K562 (cell line): ENCODE data around the gene TAX1BP1. TPM values are rescaled to one million over a fixed set of nuclear protein-coding genes. Genes with fewer than 3 reads are reported as not detected.
A peak's percentile ranks its signal among the peaks of the same experiment; 100 is the strongest.

Experiments used
- ATAC-seq: fragments of 200-7000 bp; cut with Tn5 transposase; 3 replicates; pipeline ENCODE4 v1.9.1; 2020; ENCODE audit warnings: moderate library complexity
- BruUV-seq: library from RNA; stranded (reverse); fragments of 400-500 nt; replicated peaks from 2 replicates; lab custom pipeline; 2021; lab: Mats Ljungman, UMichigan
- CTCF ChIA-PET: fragments of 300-600 bp; formaldehyde crosslinking; extraction: SDS; loops from one replicate; lab custom pipeline; 2021; ENCODE audit warnings: low intra/inter-chr PET ratio; lab: Yijun Ruan, JAX
- POLR2A ChIA-PET: fragments of 300-600, 350-650 bp; sonication (Branson Sonifier 250); formaldehyde crosslinking; extraction: SDS; loops from one replicate; lab custom pipeline; 2021; ENCODE audit warnings: antibody characterized with exemption, inconsistent platforms; lab: Yijun Ruan, JAX
- DNase-seq, 4 experiments: peaks; one replicate each; pipeline versions ENCODE4 v3.0.0 to v3.0.0-alpha.2; 2011 to 2018; ENCODE audit warnings: low spot score in 3 of 4, mixed read lengths in 3 of 4; ENCODE audit errors: extremely low read depth in 1 of 4
- FAIRE-seq: peaks from 2 replicates; lab custom pipeline; 2011; peaks lifted over from hg19 to GRCh38; lab: Jason Lieb, UNC
- H2AFZ ChIP-seq: 2 replicates; pipeline ENCODE4 v1.6.0; 2011; ENCODE audit warnings: low read depth, low read length, control low read depth, inconsistent platforms
- H3K27ac ChIP-seq: fragments of 200-600 bp; 3 replicates; pipeline ENCODE4 v1.8.0; 2011; ENCODE audit warnings: low read depth, mild to moderate bottlenecking, control low read depth, inconsistent platforms, low read length, moderate library complexity, mixed read lengths; ENCODE audit errors: extremely low read depth
- H3K27me3 ChIP-seq, 2 experiments: fragments of 300-600 bp in 1 of 2; 2 replicates in 1 of 2; 3 replicates in 1 of 2; pipeline versions ENCODE4 v1.6.0 to v1.8.0; 2011; ENCODE audit warnings: inconsistent platforms in 2 of 2, low read length in 2 of 2, mild to moderate bottlenecking in 1 of 2, mixed read lengths in 1 of 2, moderate library complexity in 1 of 2; ENCODE audit not compliant: control insufficient read depth in 2 of 2, insufficient read depth in 2 of 2
- H3K36me3 ChIP-seq: fragments of 300-600 bp; 3 replicates; pipeline ENCODE4 v1.8.0; 2011; ENCODE audit warnings: mild to moderate bottlenecking, low read length, inconsistent platforms; ENCODE audit not compliant: control insufficient read depth, insufficient read depth
- H3K4me1 ChIP-seq, 2 experiments: fragments of 200-600 bp in 1 of 2; replicated peaks in 1 of 2; 2 replicates in 1 of 2; 3 replicates in 1 of 2; pipeline versions ENCODE4 v1.5.1 to v1.8.0; 2011; ENCODE audit warnings: inconsistent platforms in 2 of 2, low read length in 2 of 2, mild to moderate bottlenecking in 1 of 2, mixed read lengths in 1 of 2, moderate library complexity in 1 of 2; ENCODE audit not compliant: control insufficient read depth in 2 of 2, insufficient read depth in 2 of 2
- H3K4me2 ChIP-seq: 2 replicates; pipeline ENCODE4 v1.6.1; 2011; ENCODE audit warnings: low read length, control low read depth, inconsistent platforms, mixed read lengths; ENCODE audit not compliant: insufficient read depth
- H3K4me3 ChIP-seq: fragments of 200-600 bp; sonication (generic), shearing (Covaris generic); 2 replicates; pipeline ENCODE4 v1.5.1; 2016; ENCODE audit warnings: control low read depth, inconsistent platforms
- H3K79me2 ChIP-seq: fragments of 200-600 bp; 3 replicates; pipeline ENCODE4 v1.8.0; 2011; ENCODE audit warnings: low read length, inconsistent platforms; ENCODE audit not compliant: control insufficient read depth, insufficient read depth
- H3K9ac ChIP-seq, 2 experiments: 2 replicates each; pipeline versions ENCODE4 v1.6.0 to v1.6.1; 2011; ENCODE audit warnings: low read depth in 2 of 2, low read length in 2 of 2, control low read depth in 1 of 2, inconsistent platforms in 1 of 2, mild to moderate bottlenecking in 1 of 2, mixed read lengths in 1 of 2; ENCODE audit not compliant: insufficient read depth in 1 of 2
- H3K9me1 ChIP-seq: one replicate; pipeline ENCODE4 v1.6.0; 2011; ENCODE audit warnings: inconsistent platforms, mild to moderate bottlenecking, low read length, moderate library complexity; ENCODE audit not compliant: control insufficient read depth, insufficient read depth
- H3K9me3 ChIP-seq: replicated peaks from 2 replicates; pipeline ENCODE4 v1.5.1; 2011; ENCODE audit warnings: low read depth, low read length, inconsistent platforms; ENCODE audit not compliant: control insufficient read depth, insufficient read depth
- H4K20me1 ChIP-seq: replicated peaks from 2 replicates; pipeline ENCODE4 v1.6.1; 2011; ENCODE audit warnings: low read length, inconsistent platforms, mixed read lengths; ENCODE audit not compliant: control insufficient read depth, insufficient read depth
- CEBPG ChIP-seq, 3 experiments: fragments of 200-800 bp in 1 of 3; sonication (Bioruptor generic) in 1 of 3; sonication (generic) in 1 of 3; formaldehyde crosslinking in 1 of 3; IDR thresholded peaks in 2 of 3; conservative IDR thresholded peaks in 1 of 3; 2 replicates each; pipeline versions ENCODE4 v1.6.1 to v1.8.0; 2016 to 2022; ENCODE audit warnings: missing compliant biosample characterization in 2 of 3, missing genetic modification characterization in 2 of 3, mild to moderate bottlenecking in 1 of 3, missing genetic modification reagents in 1 of 3
- E2F1 ChIP-seq: sonication (generic); formaldehyde crosslinking; IDR thresholded peaks from 2 replicates; pipeline ENCODE4 v1.8.1; 2023; ENCODE audit warnings: mild to moderate bottlenecking, missing genetic modification reagents, moderate library complexity
- RUNX1 ChIP-seq: sonication (generic); IDR thresholded peaks from 2 replicates; pipeline ENCODE4 v1.6.1; 2016; ENCODE audit warnings: antibody characterized with exemption, low read depth
- SRSF7 ChIP-seq: fragments of 200-400 bp; formaldehyde crosslinking; optimal IDR thresholded peaks from 2 replicates; pipeline ENCODE3; 2017; ENCODE audit warnings: mild to moderate bottlenecking, low read depth, low read length
- ZNF408 ChIP-seq: fragments of 250-450 bp; sonication (Bioruptor Pico); IDR thresholded peaks from 2 replicates; pipeline ENCODE4 v1.4.0; 2020; ENCODE audit warnings: low read depth, mild to moderate bottlenecking, moderate library complexity
- WGBS: fragments of 100-300 bp; shearing (Covaris generic); methylation state at CpG from one replicate; pipeline ENCODE4 v1.1.6; 2016; ENCODE audit warnings: low coverage, mixed read lengths; ENCODE audit not compliant: insufficient coverage; ENCODE audit errors: missing lambda C conversion rate; 5-methylcytosine and 5-hydroxymethylcytosine counted together
- in situ Hi-C: fragments of 300-500 bp; cut with MboI; formaldehyde crosslinking; loops from 4 replicates; pipeline ENCODE4 v1.15.0; 2018; ENCODE audit warnings: inconsistent platforms, mixed read lengths
- intact Hi-C: fragments of 100-400 bp; cut with micrococcal nuclease; formaldehyde crosslinking; loops from 2 replicates; pipeline ENCODE4 v1.14.2; 2022
- polyA plus RNA-seq, 8 experiments: library from polyadenylated mRNA; depleted of rRNA in 4 of 8; stranded (reverse) in 5 of 8; unstranded in 3 of 8; fragments of >200 nt; fragmentation: Nextera tagmentation in 2 of 8; fragmentation: Illumina TruSeq in 1 of 8; extraction: Ambion mirVana in 2 of 8; extraction: Trizol in 1 of 8; gene quantifications; 2 replicates each; pipeline versions ENCODE4 v1.2.1 to v1.2.3, GENCODE V29; 2011 to 2014; ENCODE audit warnings: inconsistent platforms in 1 of 8, missing spikeins in 1 of 8
- total RNA-seq, 7 experiments: library from RNA; depleted of rRNA in 6 of 7; stranded (reverse); fragments of >200 nt in 6 of 7; fragmentation: Illumina TruSeq in 2 of 7; extraction: Trizol in 2 of 7; gene quantifications; 2 replicates each; pipeline versions ENCODE4 v1.2.1 to v1.2.3, GENCODE V29; 2011 to 2021; ENCODE audit warnings: low replicate concordance in 1 of 7

TAX1BP1 gene
- total and polyA plus RNA-seq, 9 of the 15 experiments (the other 6 are each of a cell fraction or from before 2014, with no cell fraction given) = 49.0 to 119 (median 75.9) TPM

GRCh38 chr7:27802999-27803398, 63.0 kb downstream of the TAX1BP1 start:
- Histone ChIP-seq H3K27ac (no peak overlapping the region), H3K4me2 (no peak overlapping the region), H4K20me1 (no peaks in the 10 kb centered on the region), H2AFZ (no peak overlapping the region), H3K4me3 (no peak overlapping the region), H3K36me3 (peaks cover 2% of the 10 kb centered on the region; the same call in 1 of the 3 replicates), H3K4me1 (no peaks in the 10 kb centered on the region; a peak in 1 of 5 replicates), H3K9me1 (no peaks in the 10 kb centered on the region), H3K9me3 (no peaks in the 10 kb centered on the region), H3K79me2 (no peaks in the 10 kb centered on the region), H3K27me3 (no peaks in the 10 kb centered on the region), H3K9ac (no peak overlapping the region)
- ATAC-seq = no peak
- FAIRE-seq = no peak
- WGBS = 58% methylated on average over 2 of the region's 2 CpGs
- no TSS peak for BruUV-seq
- TF ChIP-seq SRSF7 = no peak
- no peak for TF ChIP-seq RUNX1
- TF ChIP-seq CEBPG (CRISPR knock-in tag; IDR thresholded peaks at IDR 0.05) = no peak
- peak in 1 of 2 experiments; percentile 35; a peak in 1 of 4 replicates for TF ChIP-seq CEBPG (tag; conservative IDR thresholded peaks at IDR 0.05 in 1 of 2, IDR thresholded peaks at IDR 0.05 in 1 of 2)
- no peak for TF ChIP-seq E2F1 (CRISPR knock-in tag)
- TF ChIP-seq ZNF408 = no peak
- POLR2A ChIA-PET = no interaction called here
- intact Hi-C loops = no loop called here
- CTCF ChIA-PET = no interaction called here
- no peak for DNase-seq
- in situ Hi-C loops = no loop called here
